Measurements from ENCODE around the gene MYO1F.
A peak's percentile ranks its signal among the peaks of the same experiment; 100 is the strongest.

Gene MYO1F

DNA sequence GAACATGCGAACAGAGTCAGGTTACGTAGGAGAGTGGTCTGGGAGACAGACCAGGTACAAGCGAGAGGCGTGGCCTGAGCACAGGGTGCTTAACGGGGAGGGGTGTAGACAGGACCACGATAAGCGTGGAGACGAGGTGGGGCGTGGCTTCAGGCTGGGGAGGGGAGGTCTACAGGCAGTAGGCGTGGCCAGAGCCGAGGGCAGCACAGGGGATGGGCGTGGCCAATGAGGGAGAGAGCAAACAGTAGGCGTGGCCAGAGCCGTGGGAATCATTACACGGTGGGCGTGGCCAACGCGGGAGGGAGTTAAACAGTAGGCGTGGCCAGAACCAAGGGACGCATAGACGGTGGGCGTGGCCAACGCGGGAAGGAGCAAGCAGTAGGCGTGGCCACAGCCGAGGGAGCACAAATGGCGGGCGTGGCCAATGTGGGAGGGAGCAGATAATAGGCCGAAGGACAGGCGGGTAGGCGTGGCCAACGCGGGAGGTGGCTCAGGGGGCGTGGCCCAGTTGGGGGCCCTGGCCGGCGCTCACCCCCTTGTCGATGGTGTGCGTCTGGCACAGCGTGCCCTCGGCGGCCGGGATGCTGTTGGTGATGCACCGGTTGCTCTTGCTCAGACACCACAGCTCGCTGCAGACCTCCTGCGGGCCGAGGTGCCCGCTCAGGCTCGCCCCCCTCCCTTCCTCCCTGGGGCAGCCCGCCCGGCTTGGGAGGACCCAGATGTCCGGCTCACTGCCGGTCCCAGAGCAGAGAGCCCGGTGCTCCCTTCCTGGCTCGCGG is 15.2 kb upstream of the MYO1F start:
- CTCF ChIA-PET, result interaction anchor here (0.5 to 0.7 kb wide), 2 partner anchors 12 to 15 kb away, joined by 3 to 5 read pairs; no protein-coding TSS in a partner anchor

DNA sequence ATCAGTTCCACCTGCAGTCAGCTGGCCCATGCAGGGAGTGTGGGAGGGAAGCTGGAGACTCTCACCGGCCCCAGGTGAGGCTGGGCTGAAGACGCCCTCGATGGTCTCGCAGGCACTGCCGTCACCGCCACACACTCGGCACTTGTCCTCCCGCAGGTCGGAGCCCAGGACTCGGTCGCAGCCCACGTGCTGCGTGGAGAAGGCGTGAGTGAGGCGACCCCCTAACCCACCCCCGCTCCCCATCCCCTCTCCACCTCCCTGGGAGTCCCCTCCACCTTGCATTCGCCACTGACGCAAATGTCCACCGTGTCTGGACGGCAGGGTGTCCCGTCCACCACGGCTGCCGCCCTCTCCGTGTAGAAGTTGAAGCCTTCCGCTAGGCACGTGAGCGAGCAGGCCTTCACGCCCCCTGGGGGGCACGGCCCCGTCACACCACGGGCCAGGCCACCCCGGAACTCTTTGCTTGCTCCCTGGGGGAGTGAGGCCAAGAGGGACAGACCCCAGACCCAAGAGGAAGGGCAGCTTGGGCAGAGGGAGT is 12.0 kb upstream of the MYO1F start:
- POLR2A ChIA-PET (ENCODE audit: low non-redundant PET), result no interaction called here
- TF ChIP-seq, protein P1, sequence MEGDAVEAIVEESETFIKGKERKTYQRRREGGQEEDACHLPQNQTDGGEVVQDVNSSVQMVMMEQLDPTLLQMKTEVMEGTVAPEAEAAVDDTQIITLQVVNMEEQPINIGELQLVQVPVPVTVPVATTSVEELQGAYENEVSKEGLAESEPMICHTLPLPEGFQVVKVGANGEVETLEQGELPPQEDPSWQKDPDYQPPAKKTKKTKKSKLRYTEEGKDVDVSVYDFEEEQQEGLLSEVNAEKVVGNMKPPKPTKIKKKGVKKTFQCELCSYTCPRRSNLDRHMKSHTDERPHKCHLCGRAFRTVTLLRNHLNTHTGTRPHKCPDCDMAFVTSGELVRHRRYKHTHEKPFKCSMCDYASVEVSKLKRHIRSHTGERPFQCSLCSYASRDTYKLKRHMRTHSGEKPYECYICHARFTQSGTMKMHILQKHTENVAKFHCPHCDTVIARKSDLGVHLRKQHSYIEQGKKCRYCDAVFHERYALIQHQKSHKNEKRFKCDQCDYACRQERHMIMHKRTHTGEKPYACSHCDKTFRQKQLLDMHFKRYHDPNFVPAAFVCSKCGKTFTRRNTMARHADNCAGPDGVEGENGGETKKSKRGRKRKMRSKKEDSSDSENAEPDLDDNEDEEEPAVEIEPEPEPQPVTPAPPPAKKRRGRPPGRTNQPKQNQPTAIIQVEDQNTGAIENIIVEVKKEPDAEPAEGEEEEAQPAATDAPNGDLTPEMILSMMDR (conservative IDR thresholded peaks at IDR 0.05; ENCODE audit: low read depth), result no peak
- no peak overlapping the region for H3K27ac ChIP-seq
- no peak for DNase-seq (ENCODE audit: low spot score)
- CTCF ChIA-PET, result interaction anchor here (1.5 kb wide), 1 partner anchor 8 kb away, joined by 4 read pairs; no protein-coding TSS in a partner anchor

More for the DNA sequence above, 15.2 kb upstream of the MYO1F start:
- peak; percentile 69 for DNase-seq (ENCODE audit: low spot score)
- POLR2A ChIA-PET (ENCODE audit: low non-redundant PET), result no interaction called here
- no peak overlapping the region for H3K27ac ChIP-seq
- TF ChIP-seq, protein P1 (conservative IDR thresholded peaks at IDR 0.05; ENCODE audit: low read depth), result no peak

DNA sequence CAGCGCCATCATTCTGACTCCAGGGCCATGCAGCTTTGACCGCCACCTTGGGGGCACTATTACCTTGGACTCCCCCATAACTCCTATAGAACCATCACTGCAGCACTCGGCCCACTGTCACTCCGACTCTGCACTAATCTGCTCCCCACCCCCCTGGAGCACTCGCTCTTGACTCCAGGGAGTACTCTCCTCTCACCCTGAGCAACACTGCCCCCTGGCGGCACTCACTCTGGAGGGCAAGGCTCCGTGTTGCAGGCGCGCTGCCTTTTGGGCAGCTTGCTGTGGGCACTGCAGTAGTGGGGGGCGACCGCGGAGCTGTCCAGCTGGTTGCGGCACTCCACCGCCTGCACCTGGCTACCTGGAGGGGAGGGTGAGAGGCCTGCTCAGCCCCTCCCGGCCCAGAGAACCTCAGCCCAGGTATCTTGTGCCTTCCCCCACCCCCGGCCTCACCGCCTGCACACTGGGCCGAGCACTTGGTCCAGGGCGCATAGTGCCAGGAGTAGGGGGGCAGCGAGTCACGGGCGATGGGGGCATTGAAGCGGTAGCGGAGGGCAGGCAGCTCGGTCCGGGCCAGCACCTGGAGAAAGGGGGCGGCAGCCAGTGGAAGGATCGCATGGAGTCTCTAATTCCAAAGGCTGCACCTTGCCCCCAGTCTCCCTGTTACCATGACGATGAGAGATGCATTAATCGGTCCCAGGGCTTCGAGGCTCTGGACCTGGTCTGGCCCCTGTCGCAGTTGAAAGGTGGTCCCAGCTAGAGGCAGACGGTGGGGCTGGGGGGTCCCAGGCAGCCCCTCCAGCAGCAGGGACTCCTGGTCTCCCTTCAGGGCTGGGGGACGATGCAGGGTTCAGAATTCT is 8.9 kb upstream of the MYO1F start:
- CTCF ChIA-PET, result interaction anchor here (0.6 to 1.5 kb wide), 5 partner anchors 9 to 448 kb away, joined by 3 to 13 read pairs (median 3); no protein-coding TSS in a partner anchor
- POLR2A ChIA-PET (ENCODE audit: low non-redundant PET), result no interaction called here
- TF ChIP-seq, protein P1 (conservative IDR thresholded peaks at IDR 0.05; ENCODE audit: low read depth), result peak; percentile 43
- H3K27ac ChIP-seq, result no peak overlapping the region
- DNase-seq (ENCODE audit: low spot score), result peak; percentile 30

DNA sequence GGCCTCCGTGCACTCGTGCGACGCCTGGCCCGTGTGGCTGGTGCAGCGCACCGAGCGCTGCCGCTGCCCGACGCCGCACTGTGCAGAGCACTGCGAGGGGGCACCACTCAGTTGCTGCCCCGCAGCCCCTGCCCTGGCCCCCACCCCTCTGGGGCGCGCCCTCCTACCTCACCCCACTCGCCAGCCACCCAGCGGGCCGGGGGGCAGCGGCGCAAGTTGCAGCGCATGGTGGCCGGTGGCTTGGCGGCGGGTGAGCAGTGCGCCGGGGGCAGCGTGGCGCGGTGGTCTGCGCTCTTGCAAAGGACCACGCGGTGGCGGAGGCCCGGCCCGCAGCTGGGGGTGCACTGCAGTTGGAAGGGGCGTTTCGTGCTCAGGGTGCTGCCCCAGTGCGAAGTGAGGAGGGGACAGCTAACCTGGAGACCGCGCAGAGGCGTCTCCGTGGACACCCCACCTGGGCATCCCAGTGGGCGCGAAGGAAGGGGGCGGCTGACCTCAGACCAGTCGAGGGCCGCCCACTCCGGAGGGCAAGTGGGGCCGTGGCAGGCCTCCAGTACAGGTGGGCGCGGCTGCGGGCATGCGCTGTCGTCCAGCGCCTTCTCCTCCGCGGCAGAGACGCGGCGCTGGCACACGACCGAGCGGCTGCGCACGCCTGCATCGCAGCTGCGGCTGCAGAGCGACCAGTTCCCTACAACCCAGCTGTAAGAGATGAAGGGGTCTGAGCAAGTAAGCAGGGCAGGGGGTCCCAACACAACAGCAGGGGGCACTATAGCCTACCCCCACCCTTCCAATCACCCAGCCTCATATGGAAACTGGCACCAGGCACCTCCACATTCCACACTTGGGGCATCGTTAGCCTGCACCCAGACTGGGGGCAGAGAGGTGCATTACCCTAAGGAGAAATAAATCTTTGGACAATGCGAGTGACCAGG is 8.0 kb upstream of the MYO1F start:
- no peak overlapping the region for H3K27ac ChIP-seq
- DNase-seq (ENCODE audit: low spot score), result no peak
- ChIA-PET CTCF (interaction anchor here (0.6 to 1.5 kb wide), 2 partner anchors 10 to 79 kb away, joined by 3 to 13 read pairs; no protein-coding TSS in a partner anchor), POLR2A (ENCODE audit: low non-redundant PET) (no interaction called here)
- TF ChIP-seq, protein P1 (conservative IDR thresholded peaks at IDR 0.05; ENCODE audit: low read depth), result no peak

DNA sequence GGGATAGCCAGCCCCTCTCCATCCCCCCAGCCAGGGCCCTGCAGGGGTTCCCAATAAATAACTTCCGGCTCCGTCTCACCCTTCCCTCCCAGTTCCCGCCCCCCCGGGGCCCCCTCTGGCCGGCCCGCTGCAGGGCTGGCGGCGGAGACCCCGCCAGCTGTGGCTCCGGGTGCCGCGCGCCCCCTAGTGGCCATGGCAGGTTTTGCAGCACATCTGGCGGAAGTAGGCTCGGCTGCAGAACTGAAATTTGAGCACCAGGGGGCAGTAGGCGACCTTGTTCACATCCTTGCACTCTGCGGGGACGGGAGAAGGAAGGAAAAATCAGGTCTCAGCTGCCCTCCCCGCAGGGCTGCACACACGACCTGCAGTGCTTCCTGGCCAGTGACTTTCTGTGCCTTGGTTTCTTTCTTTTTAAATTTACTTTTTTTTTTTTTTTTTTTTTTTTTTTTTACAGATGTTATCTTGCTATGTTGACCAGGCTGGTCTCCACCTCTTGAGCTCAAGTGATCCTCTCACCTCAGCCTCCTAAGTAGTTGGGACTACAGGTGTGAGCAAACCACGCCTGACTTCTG is 3.6 kb upstream of the MYO1F start:
- ChIA-PET CTCF (interaction anchor here (0.5 to 2.0 kb wide), 30 partner anchors 8 to 1243 kb away, joined by 3 to 9 read pairs (median 4); no protein-coding TSS in a partner anchor), POLR2A (ENCODE audit: low non-redundant PET) (no interaction called here)
- TF ChIP-seq, protein P1 (conservative IDR thresholded peaks at IDR 0.05; ENCODE audit: low read depth), result peak; percentile 97
- no peak overlapping the region for H3K27ac ChIP-seq
- DNase-seq (ENCODE audit: low spot score), result peak; percentile 55

Measured in RWPE1 (cell line).